HuH-7 (cell line): ENCODE results near the gene CSNK1A1.
"Not testable (repeated sequence)": the region's sequence is repeated elsewhere in the genome, so short reads cannot be mapped to it uniquely, and the experiment has no call there.

Experiments used
- DNase-seq: peaks from one replicate; pipeline ENCODE4 v3.0.0; 2011; ENCODE audit warnings: low spot score

The CSNK1A1 gene

DNA sequence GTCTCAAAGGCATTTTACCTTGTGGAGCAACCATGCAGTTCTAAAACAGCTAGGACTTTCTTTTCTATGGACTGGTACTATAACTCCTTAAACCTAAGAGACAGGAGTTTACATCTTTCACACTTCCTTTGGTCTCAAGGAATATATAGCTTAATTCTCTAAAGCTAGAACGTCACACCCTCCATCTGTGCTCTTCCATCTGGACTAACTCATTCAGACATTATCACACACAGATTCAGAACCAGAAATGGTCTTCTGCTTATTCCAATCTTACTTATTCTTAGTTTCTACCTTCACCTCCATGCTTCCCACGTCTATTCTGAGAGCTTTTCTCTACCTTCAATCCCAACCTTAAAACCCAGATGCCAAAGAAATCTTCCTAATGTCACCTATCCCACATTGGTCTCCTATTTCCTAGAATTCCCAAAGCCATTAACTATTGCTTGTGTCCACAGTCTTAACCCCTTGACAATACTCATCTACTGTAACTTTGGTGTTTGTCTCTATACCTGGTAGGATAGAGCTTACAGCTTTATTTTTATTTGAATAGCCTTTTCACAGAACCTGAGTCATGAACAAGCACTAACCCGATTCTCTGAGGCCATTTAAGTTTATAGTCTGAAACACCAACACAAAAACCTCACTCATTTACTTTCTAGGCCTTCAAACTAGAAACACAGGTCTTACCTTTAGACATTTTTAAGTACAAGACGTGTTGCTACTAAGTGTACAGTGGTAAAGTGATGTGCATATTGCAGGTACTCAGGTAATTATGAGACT, 22.8 kb downstream of the CSNK1A1 start:
- no peak for DNase-seq

GRCh38 chr5:149526845-149527590, 24.2 kb downstream of the CSNK1A1 start:
- DNase-seq, result no peak

GRCh38 chr5:149521739-149522685, 29.2 kb downstream of the CSNK1A1 start:
- DNase-seq, result no peak

- DNase-seq, result no peak
Measured at GRCh38 chr5:149519601-149520000, 31.6 kb downstream of the CSNK1A1 start.

DNA sequence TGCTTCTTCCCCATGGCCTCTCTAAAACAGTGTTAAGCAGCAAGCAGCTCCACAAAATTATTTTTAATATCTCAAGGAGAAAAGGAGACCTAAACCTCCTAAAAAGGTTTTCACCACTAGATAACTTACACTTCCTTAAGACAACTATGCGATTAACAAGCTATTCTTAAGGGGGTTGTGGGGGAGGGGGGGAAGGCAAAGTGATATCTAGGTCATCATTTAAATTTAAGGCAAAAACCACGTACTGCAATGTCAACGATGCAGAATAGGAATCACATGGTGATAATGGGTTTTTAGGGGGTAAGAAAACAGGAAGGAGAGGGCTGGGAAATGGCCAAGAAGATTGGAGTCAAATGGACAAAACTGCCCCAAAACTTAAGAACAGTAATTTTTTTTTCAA, 32.6 kb downstream of the CSNK1A1 start:
- no peak for DNase-seq

DNA sequence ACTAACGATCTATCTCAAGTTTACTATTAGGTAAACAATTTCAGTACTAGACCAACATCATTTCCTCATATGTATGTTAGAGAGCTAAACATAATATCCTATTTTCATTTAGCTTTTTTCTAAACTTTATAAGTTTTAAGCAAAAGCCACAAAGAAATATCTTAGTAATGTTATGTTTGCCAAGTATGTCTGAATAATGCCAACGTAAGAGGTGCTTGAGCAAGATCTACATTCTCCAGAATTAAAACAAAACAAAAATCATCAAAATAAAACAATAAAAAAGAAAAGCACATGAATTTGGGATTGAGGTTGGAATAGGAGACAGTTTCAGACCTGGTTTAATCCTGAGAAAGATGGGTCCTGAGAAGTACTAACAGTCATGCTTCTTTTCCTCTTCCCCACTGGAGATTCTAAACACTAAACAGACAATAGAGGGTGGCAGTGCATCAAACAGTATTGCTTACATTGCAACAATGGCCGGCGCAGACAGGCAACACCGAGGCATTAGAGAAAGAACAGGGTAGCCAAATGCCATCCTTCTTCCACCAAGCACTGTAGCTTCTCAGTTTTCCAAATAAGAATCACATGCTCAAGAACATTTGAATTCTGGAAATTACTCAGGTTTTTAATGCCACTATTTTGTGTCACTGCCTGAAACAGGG, 33.6 kb downstream of the CSNK1A1 start:
- DNase-seq, result no peak

- no peak for DNase-seq
Measured at GRCh38 chr5:149514512-149514911, 36.7 kb downstream of the CSNK1A1 start.

DNA sequence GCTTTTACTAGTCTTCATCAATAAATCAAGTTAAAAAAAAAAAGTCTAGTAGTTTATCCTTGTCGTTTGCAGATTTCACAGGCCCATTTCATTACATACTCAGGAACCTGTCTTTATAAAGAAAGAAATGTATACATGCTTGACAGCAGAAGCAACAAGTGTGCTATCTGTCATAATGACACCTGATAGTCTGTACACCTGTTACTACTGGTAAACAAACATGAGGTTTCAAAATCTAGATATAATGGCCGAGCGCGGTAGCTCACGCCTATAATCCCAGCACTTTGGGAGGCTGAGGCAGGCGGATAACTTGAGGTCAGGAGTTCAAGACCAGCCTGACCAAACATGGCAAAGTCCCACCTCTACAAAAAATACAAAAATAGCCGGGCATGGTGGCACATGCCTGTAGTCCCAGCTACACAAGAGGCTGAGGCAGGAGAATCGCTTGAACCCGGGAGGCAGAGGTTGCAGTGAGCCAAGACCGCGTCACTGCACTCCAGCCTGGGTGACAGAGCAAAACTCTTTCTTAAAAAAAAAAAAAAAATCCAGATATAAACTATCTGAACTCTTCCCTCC, 37.8 kb downstream of the CSNK1A1 start:
- not testable (repeated sequence) for DNase-seq

DNA sequence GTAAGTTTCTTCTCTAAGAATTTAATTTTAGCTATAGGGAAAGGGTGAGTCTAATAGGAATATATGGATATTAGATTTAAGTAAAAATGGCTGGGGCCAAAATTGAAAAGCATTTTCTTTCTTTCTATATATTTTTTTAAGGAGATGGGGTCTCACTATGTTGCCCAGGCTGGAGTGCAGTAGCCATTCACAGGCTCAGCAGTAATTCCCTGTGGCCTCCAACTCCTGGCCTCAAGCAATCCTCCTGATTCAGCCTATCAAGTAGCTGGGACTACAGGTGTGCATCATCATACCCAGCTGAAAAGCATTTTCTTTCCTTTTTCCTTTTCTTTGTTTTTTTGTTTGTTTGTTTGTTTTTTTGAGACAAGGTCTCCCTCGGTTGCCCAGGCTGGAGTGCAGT, 41.1 kb downstream of the CSNK1A1 start:
- no peak for DNase-seq

- DNase-seq, result no peak
Measured at GRCh38 chr5:149504677-149505076, 46.6 kb downstream of the CSNK1A1 start.

GRCh38 chr5:149503006-149503405, 48.2 kb downstream of the CSNK1A1 start:
- DNase-seq, result no peak

DNA sequence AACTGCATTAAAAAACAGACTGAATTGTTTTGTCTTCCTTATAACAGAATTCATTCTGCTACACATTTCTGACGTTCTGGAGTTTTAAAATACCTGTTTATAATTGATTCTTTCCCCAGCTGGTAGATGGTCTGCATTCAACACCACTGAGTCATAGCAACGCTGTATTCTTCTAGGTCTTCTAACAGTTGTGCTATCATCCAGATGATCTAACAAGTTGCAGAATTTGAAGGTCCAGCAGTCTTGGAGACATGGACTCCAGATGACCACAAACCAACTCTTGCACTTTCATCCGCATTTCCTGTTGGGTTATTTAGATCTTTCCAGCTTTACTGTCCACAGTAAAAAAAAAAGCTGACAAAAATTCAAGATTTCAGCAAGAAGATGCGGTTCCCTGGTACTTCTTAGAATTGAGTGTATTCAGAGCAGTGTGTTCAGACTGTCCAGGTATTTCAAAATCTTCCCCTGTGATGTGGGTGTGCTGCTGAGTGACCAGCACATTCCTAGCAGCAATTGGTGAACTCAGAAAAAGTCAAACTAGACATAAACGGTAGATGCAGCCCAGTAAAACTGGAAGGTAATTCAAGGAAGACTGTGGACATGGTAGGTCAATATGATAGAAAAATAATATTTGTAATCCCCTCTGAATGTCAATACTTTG, 50.2 kb downstream of the CSNK1A1 start:
- no peak for DNase-seq

- no peak for DNase-seq
Measured at GRCh38 chr5:149498724-149499336, 52.4 kb downstream of the CSNK1A1 start.

DNA sequence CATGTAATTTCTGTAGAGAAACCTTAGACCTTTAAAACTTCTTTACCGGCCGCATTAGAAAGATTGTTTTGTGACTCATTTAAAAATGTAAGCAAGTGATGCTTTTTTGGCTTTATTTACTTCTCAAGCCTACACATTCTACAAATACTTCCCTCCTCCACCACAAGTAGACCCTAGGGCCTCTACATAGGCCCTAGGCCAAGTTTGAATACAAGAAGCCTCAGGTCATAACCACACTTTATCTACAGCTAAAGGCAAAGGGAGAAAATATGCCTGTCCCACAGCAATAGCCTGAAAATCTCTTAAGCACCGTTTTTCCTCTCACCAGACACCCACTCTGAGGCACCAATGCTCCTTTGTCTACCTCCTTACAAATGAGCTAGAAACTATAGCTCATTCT, 53.9 kb downstream of the CSNK1A1 start:
- no peak for DNase-seq

DNA sequence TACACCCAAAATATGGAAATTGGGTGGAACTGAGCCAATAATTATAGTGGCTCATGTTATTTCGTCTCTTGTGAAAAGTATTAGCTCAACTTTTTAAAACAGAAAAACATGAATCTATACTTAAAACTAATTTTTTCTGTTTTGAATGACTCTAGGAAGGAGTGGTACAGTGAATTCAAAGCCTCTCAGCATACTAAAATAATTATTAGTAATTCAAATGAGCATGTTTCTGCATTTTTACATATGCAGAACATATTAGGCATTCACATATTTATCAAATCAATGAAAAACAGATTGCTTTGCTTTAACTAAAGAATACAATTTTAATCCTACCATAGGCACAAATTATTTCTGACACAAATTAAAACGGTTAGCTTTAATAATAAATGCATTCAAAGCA, 54.3 kb downstream of the CSNK1A1 start:
- no peak for DNase-seq

DNA sequence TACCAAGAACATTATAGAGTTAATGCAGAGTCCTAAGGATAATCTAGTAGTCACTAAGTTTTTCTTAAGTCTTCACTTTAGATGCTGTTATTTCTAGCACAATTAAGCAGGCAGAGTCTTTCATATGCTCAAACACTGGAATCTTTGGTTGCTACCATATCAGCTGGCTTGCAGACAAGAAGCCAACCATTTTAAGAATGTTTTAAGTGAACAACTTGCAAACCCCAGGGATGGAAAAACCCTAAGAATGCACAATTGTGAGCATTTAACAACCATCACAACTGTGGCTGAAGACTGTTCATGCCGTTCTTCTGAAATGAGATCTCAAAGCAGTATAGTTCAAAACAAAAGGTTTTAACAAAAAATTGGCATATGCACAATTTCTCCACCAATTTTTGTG, 55.1 kb downstream of the CSNK1A1 start:
- DNase-seq, result no peak

- DNase-seq, result no peak
Measured at GRCh38 chr5:149495673-149496072, 55.6 kb downstream of the CSNK1A1 start.

GRCh38 chr5:149493316-149493715, 57.9 kb downstream of the CSNK1A1 start:
- DNase-seq, result no peak

DNA sequence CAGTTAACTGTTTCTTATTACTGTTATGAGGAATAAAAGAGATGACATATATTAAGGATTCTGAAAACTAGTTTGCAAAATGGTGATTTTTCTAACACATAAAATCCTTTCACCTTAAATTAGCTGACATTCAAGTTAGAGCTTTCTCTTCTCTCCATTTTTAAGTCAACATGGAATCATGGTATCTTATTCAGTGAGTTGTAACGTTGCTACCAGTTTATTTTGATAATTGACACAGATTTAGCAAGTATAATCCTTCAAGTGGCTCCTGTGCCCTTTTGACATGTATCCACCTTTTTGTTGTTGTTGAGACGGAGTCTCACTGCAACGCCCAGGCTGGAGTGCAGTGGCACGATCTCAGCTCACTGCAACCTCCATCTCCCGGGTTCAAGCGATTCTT, 58.5 kb downstream of the CSNK1A1 start:
- no peak for DNase-seq
